ENCODE data around the gene MADD.

DNA sequence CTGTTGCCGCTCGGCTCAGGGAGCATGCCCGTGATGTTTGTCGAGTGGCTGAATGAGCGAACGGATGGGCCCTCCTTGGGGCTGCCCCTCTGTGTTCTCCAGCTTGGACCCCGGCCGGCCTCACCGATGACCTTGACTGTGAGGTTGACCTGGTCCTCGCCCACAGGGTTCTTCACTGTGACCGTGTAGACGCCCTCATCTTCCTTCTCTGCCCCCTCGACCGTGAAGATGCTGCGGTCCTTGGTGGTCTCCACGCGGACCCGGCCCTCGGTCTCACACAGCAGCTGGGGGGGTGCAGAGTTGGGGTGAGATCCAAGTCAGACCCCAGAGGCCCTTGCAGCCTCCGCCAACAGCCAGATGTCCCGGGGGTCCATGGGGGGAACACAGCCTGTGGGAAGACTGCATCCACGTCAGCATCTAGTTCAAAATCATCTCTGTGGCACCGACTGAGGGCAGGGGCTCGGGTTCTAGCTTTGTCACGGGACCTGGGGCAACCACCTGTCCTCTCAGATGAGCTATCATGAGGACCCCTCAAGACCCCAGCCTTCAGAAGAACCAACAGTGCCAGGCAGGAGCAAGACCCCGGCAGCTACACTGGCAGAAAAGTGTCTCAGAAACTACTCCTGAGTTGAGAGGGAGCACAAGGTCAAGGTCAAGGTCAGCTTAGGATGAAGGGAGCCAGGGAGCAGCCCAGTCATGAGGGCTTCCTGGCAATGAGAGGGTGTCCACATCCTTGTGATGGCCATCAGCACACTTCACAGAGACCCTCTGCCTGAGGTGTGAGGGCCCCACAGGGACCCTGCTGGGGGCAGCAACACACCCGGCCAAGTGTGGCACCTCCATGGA, 68.7 kb downstream of the MADD start:
- TF ChIP-seq, protein P1, sequence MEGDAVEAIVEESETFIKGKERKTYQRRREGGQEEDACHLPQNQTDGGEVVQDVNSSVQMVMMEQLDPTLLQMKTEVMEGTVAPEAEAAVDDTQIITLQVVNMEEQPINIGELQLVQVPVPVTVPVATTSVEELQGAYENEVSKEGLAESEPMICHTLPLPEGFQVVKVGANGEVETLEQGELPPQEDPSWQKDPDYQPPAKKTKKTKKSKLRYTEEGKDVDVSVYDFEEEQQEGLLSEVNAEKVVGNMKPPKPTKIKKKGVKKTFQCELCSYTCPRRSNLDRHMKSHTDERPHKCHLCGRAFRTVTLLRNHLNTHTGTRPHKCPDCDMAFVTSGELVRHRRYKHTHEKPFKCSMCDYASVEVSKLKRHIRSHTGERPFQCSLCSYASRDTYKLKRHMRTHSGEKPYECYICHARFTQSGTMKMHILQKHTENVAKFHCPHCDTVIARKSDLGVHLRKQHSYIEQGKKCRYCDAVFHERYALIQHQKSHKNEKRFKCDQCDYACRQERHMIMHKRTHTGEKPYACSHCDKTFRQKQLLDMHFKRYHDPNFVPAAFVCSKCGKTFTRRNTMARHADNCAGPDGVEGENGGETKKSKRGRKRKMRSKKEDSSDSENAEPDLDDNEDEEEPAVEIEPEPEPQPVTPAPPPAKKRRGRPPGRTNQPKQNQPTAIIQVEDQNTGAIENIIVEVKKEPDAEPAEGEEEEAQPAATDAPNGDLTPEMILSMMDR (IDR thresholded peaks at IDR 0.05) = no peak
- TF ChIP-seq POLR2A (IDR thresholded peaks at IDR 0.05) = no peak
